HG02938 (cell line): ENCODE results near the gene MID1IP1.

Experiments
- ATAC-seq: cut with Tn5 transposase; IDR thresholded peaks from one replicate; pipeline ENCODE4 v1.9.1; 2021; ENCODE audit warnings: mild to moderate bottlenecking, moderate library complexity; ENCODE audit not compliant: unreplicated experiment

Gene MID1IP1

DNA sequence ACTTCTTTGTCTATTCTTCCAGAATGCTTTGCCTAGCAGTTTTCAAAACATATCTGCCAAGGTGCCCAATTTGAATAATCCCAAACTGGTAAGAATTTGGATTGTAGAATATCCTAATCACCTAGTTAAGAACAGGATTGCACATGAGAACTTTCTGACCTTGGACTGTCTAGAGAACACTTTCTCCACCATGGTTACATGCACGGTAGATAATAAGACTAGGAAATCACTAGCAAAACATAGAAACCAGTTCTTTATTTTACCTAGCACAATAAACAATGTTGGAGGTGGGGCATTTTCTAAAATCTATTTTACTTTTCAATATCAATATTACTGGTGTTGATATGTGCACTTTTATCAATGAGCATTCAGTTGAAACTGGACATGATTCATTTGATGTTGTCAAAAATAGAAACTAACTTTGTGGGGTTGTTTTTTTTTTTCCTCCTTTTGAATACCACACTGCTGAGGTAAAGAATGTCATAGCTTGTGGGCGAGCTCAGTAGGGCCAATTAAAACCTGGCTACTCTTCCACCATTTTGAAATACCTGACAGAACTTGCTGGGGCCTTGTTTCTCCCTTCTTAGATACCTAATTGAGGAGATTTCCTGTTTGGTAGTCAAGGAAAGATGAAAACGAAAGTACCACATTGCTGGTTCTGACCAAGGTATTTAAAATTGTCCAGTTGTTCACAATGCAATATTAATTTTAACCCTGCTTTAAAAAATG lies 10.4 kb downstream of the MID1IP1 start:
- ATAC-seq: no peak

DNA sequence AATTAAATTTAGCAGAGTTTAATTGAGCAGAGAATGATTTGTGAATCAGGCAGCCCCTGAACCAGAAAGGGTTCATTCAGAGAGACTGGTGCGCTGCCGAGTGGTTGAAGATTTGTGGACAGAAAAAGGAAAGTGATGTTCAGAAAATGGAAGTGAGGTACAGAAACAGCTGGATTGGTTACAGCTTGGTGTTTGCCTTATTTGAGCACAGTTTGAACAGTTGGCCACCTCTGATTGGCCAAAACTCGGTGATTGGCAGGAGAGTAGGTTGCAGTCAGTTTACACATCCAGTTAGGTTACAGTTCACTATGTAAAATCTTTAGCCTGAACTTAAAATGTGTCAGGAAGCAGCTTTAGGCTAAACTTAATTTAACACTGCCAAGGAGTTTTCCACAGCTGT lies 14.9 kb downstream of the MID1IP1 start:
- ATAC-seq: no peak

DNA sequence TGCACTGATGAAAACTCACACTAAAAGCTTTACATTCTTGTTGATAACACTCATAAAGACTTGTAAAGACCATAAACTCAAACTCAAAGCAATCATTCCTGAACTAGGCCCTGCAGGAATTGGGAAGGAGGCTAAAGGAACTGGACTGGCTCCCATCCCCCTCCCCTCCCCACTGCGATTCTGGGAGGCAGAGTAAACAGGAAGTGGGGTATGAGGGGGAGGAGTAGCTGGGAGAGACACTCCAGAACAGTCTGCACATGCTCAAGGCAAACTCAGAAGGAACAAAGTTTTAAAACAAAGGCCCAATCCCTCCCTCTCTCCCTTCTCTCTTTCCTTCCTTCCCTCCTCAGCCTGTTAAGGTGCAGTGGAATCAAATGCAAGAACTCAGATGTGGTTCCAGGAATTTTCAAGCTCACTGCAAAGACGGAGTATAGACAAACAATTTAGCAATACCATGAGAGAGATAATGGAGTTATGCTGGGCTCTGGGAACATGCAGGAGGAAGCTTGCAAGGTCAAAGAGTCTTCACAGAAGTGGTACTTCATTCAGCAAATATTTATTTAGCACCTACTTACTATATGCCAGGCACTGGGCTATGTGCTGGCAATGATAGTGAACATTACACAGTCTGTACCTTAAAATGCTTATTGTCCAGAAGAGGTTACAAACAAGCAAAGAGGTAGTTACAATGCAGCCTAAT lies 15.9 kb downstream of the MID1IP1 start:
- ATAC-seq: no peak

GRCh38 chrX:38819163-38819562 lies 17.9 kb downstream of the MID1IP1 start:
- no peak for ATAC-seq

DNA sequence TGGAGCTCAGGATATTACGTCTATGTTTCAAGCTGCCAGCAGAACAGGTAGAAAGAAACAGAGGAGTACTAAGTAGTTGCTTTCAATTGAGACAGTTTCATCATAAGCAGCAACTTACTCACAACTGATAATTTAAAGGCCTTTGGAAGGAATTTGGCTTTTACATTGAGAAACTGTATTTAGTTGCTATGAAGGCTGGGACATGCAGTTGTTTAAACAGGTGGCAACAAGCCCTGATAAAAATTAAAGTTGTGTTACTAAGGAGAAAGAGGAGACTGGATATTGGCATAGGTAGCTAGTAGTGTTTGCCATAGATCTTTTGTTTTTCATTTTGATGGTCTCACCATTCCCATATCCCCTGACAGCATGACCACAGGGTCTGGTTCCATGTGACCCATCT lies 18.4 kb downstream of the MID1IP1 start:
- no peak for ATAC-seq

GRCh38 chrX:38820751-38821150 lies 19.5 kb downstream of the MID1IP1 start:
- no peak for ATAC-seq

GRCh38 chrX:38824176-38824575 lies 22.9 kb downstream of the MID1IP1 start:
- no peak for ATAC-seq

GRCh38 chrX:38831949-38832348 lies 30.7 kb downstream of the MID1IP1 start:
- ATAC-seq: no peak

DNA sequence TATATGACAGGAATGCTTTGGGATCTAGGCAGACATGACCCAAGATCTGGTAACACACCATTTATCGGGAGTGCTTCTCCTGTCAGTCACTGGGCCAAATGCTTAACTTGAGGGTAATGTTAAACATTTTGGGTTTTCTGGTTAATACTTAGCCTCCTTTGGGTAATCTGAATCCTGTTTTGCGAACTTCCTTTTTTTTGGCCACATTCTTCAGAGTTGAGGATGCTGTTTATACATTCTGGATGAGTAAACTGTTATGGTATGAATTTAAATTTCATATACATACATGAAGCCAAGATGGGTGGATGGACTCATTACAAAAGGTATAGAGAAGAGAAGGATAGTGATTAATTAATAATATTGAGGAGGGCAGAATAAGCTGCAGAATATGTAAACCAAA lies 36.1 kb downstream of the MID1IP1 start:
- no peak for ATAC-seq

DNA sequence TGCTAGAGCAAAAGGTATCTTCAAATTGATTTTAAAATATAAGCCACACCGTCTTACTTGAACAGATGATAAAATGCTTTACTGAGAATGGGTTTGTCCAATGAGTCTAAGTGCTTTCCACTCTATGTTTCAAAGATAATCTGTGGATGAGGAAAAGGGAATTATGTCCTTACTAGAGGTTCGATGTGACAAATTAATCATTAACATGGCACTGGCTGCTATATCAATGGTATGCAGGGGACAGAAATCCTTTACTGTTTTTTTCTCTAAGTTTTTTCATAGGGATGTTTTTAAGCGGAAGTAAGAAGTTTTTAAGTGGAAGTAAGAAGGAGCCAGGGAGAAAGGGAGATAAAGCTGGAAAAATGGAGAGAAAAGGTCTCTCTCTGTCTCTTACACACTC lies 38.0 kb downstream of the MID1IP1 start:
- no peak for ATAC-seq

DNA sequence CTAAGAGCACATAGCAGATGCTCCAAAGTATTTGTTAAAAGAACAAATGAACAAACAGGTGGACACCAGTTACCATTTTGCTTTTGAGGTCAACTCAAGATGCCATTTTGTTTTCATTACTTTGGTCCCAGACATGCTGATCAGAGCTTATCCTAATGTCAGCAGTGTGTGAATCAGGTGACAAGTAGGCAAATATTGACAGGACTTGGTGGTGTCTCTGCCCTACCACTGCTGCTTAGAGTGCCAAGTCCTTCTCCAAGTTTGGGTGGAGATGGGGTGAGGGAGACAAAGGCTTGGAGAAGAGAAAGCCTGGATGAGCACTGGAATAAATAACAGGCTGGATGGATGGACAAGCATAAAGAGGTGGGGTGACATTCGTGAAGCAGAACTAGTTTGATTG lies 38.7 kb downstream of the MID1IP1 start:
- no peak for ATAC-seq

- ATAC-seq: no peak
Measured at GRCh38 chrX:38841750-38842149, 40.5 kb downstream of the MID1IP1 start.

DNA sequence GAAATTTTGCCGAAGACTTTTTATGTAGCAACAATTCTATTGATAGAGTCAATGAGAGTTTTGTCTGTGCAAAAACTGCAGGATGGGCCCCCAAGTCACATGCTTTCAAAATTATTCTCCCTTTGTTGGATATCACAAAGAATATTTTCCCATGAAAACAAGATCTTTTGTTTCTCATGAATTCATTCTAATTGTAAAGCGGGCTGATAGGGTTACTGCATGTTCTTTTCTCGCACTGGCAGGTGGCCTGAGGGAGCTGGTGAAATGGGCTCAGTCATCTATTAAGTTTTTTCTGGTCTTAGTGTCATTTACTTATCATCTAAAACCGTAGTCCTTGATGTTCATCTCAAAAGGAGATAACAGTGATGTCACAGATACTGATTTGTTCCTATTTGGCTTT lies 44.2 kb downstream of the MID1IP1 start:
- no peak for ATAC-seq

DNA sequence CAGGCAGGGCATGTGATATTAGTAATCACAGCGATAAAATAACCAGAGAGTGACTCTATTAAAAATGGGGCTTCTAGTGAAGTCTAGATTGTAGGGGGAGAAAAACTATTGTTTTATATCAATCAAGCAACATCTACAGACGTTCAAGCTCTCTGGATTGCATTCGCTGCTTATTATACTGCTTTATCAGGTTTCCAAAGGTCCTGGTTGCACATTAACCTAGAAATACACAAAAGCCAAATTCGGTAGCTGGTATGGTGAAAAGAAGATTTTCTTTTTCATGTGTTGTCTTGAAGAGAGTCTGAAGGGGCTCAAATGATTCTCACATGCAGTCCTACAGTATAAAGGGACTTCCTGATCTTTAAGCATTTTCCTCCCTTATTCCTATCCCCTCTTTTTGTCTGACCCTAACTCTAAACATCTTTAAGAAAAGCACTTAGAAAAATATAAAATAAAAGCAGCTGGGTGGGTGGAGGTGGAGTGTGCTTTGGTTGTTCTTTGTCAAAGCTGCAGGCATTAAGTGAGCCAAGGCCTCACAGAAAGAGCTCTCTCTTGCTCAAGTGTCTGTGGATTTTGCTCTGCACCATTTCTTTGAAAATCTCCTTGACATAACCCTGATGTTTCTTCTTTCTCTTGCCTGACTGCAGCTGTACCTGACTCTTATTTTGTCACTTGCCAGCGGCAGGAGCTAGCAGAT lies 46.1 kb downstream of the MID1IP1 start:
- no peak for ATAC-seq

GRCh38 chrX:38847903-38848230 lies 46.6 kb downstream of the MID1IP1 start:
- ATAC-seq: no peak

GRCh38 chrX:38848671-38849455 lies 47.6 kb downstream of the MID1IP1 start:
- no peak for ATAC-seq

DNA sequence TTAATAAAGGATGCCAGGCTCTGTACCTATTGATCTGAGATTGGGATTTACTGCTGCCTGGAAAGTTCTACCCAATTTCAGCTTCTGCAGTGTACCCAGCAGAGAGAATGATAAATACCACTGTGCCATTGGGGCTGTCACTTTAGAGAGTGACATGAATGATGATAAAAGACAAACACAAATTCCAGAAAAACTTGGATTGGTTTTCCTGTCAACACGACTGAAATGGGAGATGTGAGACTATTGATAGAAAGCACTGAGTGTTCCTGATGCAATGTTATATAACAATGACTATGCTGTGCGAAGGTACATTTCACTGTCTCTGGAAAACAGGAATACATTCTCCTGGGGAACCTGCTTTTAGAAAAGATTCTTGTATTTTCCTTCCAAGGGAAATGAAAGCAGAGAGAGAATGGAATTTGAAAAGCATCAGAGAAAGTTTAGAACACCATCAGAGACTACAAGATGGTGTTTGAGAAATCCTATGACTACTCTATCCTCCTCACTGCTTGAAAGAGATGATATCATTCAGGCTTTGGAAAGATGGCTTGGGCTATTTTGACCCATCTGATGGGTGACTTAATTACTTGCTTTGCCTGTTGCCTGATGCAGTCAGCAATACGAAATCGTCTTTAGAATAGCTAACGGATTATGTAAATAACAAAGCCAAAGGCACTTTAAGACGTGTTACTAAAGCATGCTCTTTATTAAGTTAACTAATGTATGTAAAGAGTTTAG lies 49.7 kb downstream of the MID1IP1 start:
- no peak for ATAC-seq

GRCh38 chrX:38854305-38854704 lies 53.0 kb downstream of the MID1IP1 start:
- no peak for ATAC-seq
